ENCODE results near the gene GDPGP1.

DNA sequence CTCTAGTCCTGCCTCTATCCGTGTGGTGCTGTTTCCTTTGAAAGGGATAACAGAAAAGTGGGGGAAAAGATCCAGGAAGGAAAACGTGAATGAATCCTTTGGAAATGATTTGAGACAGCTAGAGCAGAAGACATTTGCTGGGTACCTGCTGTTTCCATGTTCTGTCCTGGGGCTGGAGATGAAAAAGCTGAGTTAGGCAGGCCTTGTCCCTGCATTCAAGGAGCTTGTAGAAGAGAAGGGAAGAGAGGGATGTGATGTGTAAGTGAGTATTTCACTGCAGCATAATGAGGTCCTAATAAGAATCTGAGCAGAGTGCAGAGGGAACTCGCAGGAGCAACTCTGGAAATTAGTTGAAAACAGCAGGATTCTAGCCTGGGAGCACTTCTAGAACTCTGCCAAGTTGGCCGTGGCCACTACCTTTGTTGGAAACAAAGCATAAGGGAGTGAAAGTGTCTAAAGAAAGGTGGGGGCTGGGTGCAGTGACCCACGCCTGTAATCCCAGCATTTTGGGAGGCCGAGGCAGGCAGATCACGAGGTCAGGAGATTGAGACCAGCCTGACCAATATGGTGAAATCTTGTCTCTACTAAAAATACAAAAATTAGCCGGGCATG lies 46.6 kb upstream of the GDPGP1 start:
- TF ChIP-seq, protein P1, sequence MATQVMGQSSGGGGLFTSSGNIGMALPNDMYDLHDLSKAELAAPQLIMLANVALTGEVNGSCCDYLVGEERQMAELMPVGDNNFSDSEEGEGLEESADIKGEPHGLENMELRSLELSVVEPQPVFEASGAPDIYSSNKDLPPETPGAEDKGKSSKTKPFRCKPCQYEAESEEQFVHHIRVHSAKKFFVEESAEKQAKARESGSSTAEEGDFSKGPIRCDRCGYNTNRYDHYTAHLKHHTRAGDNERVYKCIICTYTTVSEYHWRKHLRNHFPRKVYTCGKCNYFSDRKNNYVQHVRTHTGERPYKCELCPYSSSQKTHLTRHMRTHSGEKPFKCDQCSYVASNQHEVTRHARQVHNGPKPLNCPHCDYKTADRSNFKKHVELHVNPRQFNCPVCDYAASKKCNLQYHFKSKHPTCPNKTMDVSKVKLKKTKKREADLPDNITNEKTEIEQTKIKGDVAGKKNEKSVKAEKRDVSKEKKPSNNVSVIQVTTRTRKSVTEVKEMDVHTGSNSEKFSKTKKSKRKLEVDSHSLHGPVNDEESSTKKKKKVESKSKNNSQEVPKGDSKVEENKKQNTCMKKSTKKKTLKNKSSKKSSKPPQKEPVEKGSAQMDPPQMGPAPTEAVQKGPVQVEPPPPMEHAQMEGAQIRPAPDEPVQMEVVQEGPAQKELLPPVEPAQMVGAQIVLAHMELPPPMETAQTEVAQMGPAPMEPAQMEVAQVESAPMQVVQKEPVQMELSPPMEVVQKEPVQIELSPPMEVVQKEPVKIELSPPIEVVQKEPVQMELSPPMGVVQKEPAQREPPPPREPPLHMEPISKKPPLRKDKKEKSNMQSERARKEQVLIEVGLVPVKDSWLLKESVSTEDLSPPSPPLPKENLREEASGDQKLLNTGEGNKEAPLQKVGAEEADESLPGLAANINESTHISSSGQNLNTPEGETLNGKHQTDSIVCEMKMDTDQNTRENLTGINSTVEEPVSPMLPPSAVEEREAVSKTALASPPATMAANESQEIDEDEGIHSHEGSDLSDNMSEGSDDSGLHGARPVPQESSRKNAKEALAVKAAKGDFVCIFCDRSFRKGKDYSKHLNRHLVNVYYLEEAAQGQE (IDR thresholded peaks at IDR 0.05; ENCODE audit: borderline replicate concordance): no peak
- TF ChIP-seq, protein P2, sequence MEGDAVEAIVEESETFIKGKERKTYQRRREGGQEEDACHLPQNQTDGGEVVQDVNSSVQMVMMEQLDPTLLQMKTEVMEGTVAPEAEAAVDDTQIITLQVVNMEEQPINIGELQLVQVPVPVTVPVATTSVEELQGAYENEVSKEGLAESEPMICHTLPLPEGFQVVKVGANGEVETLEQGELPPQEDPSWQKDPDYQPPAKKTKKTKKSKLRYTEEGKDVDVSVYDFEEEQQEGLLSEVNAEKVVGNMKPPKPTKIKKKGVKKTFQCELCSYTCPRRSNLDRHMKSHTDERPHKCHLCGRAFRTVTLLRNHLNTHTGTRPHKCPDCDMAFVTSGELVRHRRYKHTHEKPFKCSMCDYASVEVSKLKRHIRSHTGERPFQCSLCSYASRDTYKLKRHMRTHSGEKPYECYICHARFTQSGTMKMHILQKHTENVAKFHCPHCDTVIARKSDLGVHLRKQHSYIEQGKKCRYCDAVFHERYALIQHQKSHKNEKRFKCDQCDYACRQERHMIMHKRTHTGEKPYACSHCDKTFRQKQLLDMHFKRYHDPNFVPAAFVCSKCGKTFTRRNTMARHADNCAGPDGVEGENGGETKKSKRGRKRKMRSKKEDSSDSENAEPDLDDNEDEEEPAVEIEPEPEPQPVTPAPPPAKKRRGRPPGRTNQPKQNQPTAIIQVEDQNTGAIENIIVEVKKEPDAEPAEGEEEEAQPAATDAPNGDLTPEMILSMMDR (IDR thresholded peaks at IDR 0.05; ENCODE audit: poor library complexity, severe bottlenecking): no peak
- no peak for TF ChIP-seq EP300 (conservative IDR thresholded peaks at IDR 0.05; ENCODE audit: poor library complexity, severe bottlenecking)
- TF ChIP-seq POLR2AphosphoS5 (IDR thresholded peaks at IDR 0.05): no peak
- no peak for TF ChIP-seq SMC3 (conservative IDR thresholded peaks at IDR 0.05; ENCODE audit: poor library complexity)

All from neural cell (in vitro differentiated cells).